WERI-Rb-1 (cell line): ENCODE data around the gene SRPK2.

Experiments used
- DNase-seq: peaks from one replicate; pipeline ENCODE4 v3.0.0-alpha.2; 2020
- H3K27ac ChIP-seq: fragments of 250-450 bp; sonication (Bioruptor Pico); 2 replicates; pipeline ENCODE4 v1.5.1; 2020; ENCODE audit warnings: mild to moderate bottlenecking, moderate library complexity
- H3K27me3 ChIP-seq: fragments of 250-450 bp; sonication (Bioruptor Pico); 2 replicates; pipeline ENCODE4 v1.5.1; 2021; ENCODE audit warnings: mild to moderate bottlenecking, low read depth, moderate library complexity; ENCODE audit not compliant: insufficient read depth, severe bottlenecking
- H3K36me3 ChIP-seq: fragments of 250-450 bp; sonication (Bioruptor Pico); 2 replicates; pipeline ENCODE4 v1.5.1; 2020; ENCODE audit warnings: mild to moderate bottlenecking, moderate library complexity
- H3K4me3 ChIP-seq: 2 replicates; pipeline ENCODE4 v1.5.1; 2011; ENCODE audit warnings: low read depth, mild to moderate bottlenecking, control low read depth, low read length
- H3K9me3 ChIP-seq: fragments of 250-450 bp; sonication (Bioruptor Pico); 2 replicates; pipeline ENCODE4 v1.5.1; 2021; ENCODE audit warnings: mild to moderate bottlenecking, moderate library complexity; ENCODE audit not compliant: severe bottlenecking
- TF ChIP-seq, protein P1 (sequence below): IDR thresholded peaks from 2 replicates; pipeline ENCODE4 v1.5.1; 2011; ENCODE audit warnings: low read depth, mild to moderate bottlenecking, control low read depth, inconsistent platforms, low read length

The SRPK2 gene

DNA sequence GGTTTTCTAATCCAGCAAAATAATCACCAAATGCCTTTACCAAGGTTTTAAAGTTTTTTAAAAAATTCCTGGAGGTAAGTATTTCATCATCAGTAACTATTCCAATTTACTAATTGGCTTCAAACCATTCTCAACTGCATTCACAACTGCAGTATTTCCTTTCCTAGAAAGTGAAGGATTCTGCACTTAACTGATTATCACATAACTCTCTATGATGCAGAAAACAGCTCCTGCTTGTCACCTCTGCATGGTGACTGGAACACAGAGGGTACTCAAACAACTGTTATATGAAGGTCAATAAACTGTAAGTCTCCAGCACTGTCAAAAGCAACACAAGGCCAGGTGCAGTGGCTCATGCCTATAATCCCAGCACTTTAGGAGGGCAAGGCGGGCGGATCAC is 42.6 kb downstream of the SRPK2 start:
- no peak for DNase-seq
- H3K9me3 ChIP-seq, result no peaks in the 10 kb centered on the region
- H3K27me3 ChIP-seq, result no peaks in the 10 kb centered on the region
- H3K4me3 ChIP-seq, result no peak overlapping the region
- no peaks in the 10 kb centered on the region for H3K36me3 ChIP-seq
- TF ChIP-seq, protein P1, sequence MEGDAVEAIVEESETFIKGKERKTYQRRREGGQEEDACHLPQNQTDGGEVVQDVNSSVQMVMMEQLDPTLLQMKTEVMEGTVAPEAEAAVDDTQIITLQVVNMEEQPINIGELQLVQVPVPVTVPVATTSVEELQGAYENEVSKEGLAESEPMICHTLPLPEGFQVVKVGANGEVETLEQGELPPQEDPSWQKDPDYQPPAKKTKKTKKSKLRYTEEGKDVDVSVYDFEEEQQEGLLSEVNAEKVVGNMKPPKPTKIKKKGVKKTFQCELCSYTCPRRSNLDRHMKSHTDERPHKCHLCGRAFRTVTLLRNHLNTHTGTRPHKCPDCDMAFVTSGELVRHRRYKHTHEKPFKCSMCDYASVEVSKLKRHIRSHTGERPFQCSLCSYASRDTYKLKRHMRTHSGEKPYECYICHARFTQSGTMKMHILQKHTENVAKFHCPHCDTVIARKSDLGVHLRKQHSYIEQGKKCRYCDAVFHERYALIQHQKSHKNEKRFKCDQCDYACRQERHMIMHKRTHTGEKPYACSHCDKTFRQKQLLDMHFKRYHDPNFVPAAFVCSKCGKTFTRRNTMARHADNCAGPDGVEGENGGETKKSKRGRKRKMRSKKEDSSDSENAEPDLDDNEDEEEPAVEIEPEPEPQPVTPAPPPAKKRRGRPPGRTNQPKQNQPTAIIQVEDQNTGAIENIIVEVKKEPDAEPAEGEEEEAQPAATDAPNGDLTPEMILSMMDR, result no peak
- no peak overlapping the region for H3K27ac ChIP-seq

DNA sequence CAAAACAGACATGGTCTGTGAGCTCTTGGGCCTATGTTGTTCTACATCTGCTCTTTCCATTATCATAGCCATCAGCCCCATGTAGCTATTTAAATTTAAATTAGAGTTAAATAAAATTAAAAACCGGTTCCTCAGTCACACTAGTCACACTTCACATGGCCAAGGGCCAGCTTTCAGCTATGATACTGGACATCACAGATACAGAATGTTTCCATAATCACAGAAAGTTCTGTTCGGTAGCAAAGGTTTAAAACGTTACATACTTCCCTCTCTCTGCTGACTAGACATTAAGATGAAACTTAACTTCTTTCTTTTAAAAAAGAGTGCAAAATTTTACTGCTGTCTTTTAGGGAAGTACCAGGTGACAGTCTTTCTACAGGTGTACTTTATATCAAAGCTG is 43.0 kb downstream of the SRPK2 start:
- Histone ChIP-seq H3K27ac (no peak overlapping the region), H3K4me3 (no peak overlapping the region), H3K27me3 (no peaks in the 10 kb centered on the region), H3K9me3 (no peaks in the 10 kb centered on the region), H3K36me3 (no peaks in the 10 kb centered on the region)
- TF ChIP-seq, protein P1, result no peak
- DNase-seq, result no peak

DNA sequence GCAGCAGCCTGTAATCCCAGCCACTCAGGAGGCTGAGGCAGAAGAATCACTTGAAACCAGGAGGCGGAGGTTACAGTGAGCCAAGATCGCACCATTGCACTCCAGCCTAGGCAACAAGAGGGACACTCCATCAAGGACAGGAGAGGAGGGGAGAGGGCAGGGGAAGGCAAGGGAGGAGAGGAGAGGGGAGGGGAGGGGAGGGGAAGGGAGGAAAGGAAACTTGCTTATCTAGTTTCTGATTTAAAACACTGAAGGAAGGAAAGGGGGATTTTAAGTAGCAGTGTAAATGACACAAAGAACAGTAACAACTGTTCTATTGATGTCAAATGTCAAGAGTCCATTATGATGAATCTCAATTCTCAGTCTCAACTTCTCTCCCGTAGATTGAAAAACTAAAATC is 43.7 kb downstream of the SRPK2 start:
- TF ChIP-seq, protein P1, result no peak
- no peaks in the 10 kb centered on the region for H3K27me3 ChIP-seq
- no peaks in the 10 kb centered on the region for H3K36me3 ChIP-seq
- DNase-seq, result no peak
- H3K4me3 ChIP-seq, result no peak overlapping the region
- no peaks in the 10 kb centered on the region for H3K9me3 ChIP-seq
- no peak overlapping the region for H3K27ac ChIP-seq

DNA sequence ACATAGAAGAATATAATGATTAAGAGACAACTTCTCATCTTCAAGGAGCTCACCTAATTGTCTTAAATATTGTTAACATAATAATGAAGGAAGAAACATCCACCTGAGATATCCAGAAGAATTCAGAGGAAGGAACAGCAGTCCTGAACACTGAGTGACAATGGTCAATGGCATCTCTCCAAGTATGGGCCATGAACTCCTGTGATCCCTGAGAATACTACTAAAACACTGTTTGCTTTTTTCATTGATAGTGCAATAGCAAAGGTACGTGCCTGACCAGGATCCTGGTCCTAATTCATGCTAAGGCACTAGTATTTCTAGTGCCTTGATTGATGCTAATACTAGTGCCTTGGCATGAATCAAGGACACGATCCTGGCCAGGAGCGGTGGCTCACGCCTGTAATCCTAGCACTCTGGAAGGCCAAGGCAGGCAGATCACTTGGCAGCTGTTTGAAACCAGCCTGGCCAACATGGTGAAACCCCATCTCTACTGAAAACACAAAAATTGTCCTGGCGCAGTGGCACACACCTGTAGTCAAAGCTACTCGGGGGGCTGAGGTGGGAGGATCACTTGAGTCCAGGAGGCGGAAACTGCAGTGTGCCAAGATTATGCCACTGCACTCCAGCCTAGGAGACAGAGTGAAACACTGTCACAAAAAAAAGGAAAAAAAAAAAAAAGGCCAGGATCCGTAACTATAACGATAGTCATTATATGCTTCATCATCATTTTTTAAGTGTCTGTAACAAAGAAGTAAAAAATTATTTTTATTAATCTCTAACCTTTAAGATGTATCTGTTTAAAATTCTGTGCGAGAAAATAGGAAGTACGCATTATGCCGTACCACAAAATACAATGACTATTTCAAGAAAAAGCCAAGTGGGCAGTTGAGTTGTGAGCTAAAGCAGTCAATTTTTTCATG is 49.1 kb downstream of the SRPK2 start:
- H3K27me3 ChIP-seq, result no peaks in the 10 kb centered on the region
- H3K9me3 ChIP-seq, result no peaks in the 10 kb centered on the region
- no peak overlapping the region for H3K27ac ChIP-seq
- no peaks in the 10 kb centered on the region for H3K36me3 ChIP-seq
- TF ChIP-seq, protein P1, result no peak
- no peak overlapping the region for H3K4me3 ChIP-seq
- no peak for DNase-seq

DNA sequence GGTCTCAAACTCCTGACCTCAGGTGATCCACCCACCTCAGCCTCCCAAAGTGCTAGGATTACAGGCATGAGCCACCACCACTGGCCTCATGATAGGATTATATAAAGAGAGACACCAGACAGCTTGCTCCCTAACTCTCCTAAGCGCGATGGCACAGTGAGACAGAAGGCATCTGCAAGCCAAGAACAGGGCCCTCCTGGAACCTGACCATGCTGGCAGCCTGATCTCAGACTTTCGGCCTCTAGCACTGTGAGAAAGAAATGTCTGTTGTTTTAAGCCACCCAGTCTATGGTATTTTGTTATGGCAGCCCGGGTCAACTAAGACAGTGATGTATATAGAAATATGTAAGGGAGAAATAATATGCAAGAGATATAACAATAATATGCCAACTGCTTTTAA is 51.2 kb downstream of the SRPK2 start:
- Histone ChIP-seq H3K4me3 (no peak overlapping the region), H3K27ac (peak overlapping the region; percentile 42; the same call in 1 of the 2 replicates), H3K9me3 (no peaks in the 10 kb centered on the region), H3K36me3 (no peaks in the 10 kb centered on the region), H3K27me3 (no peaks in the 10 kb centered on the region)
- TF ChIP-seq, protein P1, result no peak
- DNase-seq, result peak; percentile 78
